Lung (tissue), 12 donors: ENCODE data around the gene STK4. TPM values are rescaled to one million over a fixed set of nuclear protein-coding genes. Genes with fewer than 3 reads are reported as not detected.
A peak's percentile ranks its signal among the peaks of the same experiment; 100 is the strongest.

ENCODE experiments used
- ATAC-seq: fragments of 200-7000 bp; cut with Tn5 transposase; one replicate; pipeline ENCODE4 v1.9.1; 2020; ENCODE audit warnings: moderate number of reproducible peaks; ENCODE audit not compliant: insufficient read depth, low FRiP score
- DNase-seq, 3 donors: peaks; one replicate each; pipeline ENCODE4 v3.0.0-alpha.2; 2013 to 2017
- H3K27ac ChIP-seq, 2 donors: one replicate each; pipeline ENCODE4 v1.5.1; 2013; ENCODE audit warnings: mild to moderate bottlenecking in 2 of 2, moderate library complexity in 2 of 2, control low read depth in 1 of 2, inconsistent platforms in 1 of 2, low read depth in 1 of 2, low read length in 1 of 2
- H3K27me3 ChIP-seq, 3 donors: one replicate each; pipeline ENCODE4 v1.5.1; 2013; ENCODE audit warnings: low read length in 2 of 3; ENCODE audit not compliant: control insufficient read depth in 3 of 3, insufficient read depth in 3 of 3
- H3K36me3 ChIP-seq, 4 donors: one replicate each; pipeline ENCODE4 v1.5.1; 2013; ENCODE audit warnings: low read length in 4 of 4, mild to moderate bottlenecking in 1 of 4, moderate library complexity in 1 of 4; ENCODE audit not compliant: control insufficient read depth in 4 of 4, insufficient read depth in 4 of 4
- H3K4me1 ChIP-seq, 5 donors: one replicate each; pipeline ENCODE4 v1.5.1; 2013; ENCODE audit warnings: low read length in 5 of 5, mild to moderate bottlenecking in 2 of 5, moderate library complexity in 1 of 5; ENCODE audit not compliant: control insufficient read depth in 5 of 5, insufficient read depth in 5 of 5
- H3K4me3 ChIP-seq: one replicate; pipeline ENCODE4 v1.5.1; 2013; ENCODE audit warnings: mild to moderate bottlenecking, control low read depth, moderate library complexity
- H3K9ac ChIP-seq, 2 donors: one replicate each; pipeline ENCODE4 v1.5.1; 2013; ENCODE audit warnings: low read length in 2 of 2, control low read depth in 1 of 2; ENCODE audit not compliant: insufficient read depth in 1 of 2
- H3K9me3 ChIP-seq, 4 donors: one replicate each; pipeline ENCODE4 v1.5.1; 2013; ENCODE audit warnings: low read length in 3 of 4, mild to moderate bottlenecking in 1 of 4, moderate library complexity in 1 of 4; ENCODE audit not compliant: control insufficient read depth in 4 of 4, insufficient read depth in 3 of 4
- CTCF ChIP-seq: IDR thresholded peaks from 2 replicates; pipeline ENCODE4 v1.5.1; 2012; ENCODE audit warnings: mild to moderate bottlenecking; ENCODE audit errors: control extremely low read depth, extremely low read depth
- WGBS, 2 donors: extraction: QIAGEN DNeasy Blood & Tissue Kit; methylation state at CpG; one replicate each; pipeline ENCODE4 v1.1.7; 2013; 5-methylcytosine and 5-hydroxymethylcytosine counted together
- polyA plus RNA-seq, 2 donors: library from polyadenylated mRNA; stranded (reverse); fragments of 200-250 nt; gene quantifications; one replicate each; pipeline ENCODE4 v1.2.1, GENCODE V29; 2013
- total RNA-seq, 2 donors: library from RNA; depleted of rRNA in 1 of 2; stranded (reverse); fragments of >200 nt in 1 of 2; gene quantifications; one replicate each; pipeline ENCODE4 v1.2.1, GENCODE V29; 2014 to 2021
- donor health status: control.
- donor health status: control.
- donor health status: Bipolar disorder and iron deficiency.
- donor health status: healthy.
- donor health status: DM: yes; HTN: yes; CAD: no.

The STK4 gene
- total and polyA plus RNA-seq, 4 donors = 11.8 to 70.9 (median 28.1) TPM

- Histone ChIP-seq H3K4me3 (no peak overlapping the region), H3K9me3 (peaks cover 0 to 5% (median 0%) of the 10 kb centered on the region in 4 donors), H3K4me1 (peaks cover 0 to 5% (median 0%) of the 10 kb centered on the region in 5 donors), H3K9ac (no peak overlapping the region), H3K36me3 (peaks cover 0 to 4% (median 0%) of the 10 kb centered on the region in 4 donors), H3K27ac (no peak overlapping the region), H3K27me3 (peaks cover 3 to 21% (median 18%) of the 10 kb centered on the region in 3 donors)
- 91 to 94% methylated on average over 7 of the region's 7 CpGs for WGBS, 2 donors
- DNase-seq (no peak), ATAC-seq (no peak)
- no peak for TF ChIP-seq CTCF
These were observed 126.6 kb downstream of the STK4 start for GRCh38 chr20:45092898-45093297.

DNA sequence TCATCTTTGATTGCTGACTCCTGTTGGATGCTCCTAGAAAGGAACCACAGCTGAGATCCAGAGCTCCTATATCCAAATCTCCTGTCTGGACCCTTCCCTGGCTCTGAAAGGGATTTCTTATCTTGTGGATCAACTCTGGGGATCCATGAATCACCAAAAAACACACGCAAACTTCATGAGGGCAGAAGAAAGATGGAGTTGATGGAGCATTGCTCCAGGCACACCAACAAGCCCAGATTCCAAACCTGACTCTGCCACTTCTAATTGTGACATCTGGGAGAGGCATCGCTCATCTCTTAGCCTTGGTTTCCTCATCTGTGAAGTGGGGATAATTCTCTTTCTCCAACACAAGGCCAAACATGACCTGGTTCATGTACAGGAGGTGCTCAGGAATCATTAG, 127.9 kb downstream of the STK4 start:
- H3K36me3 ChIP-seq = peaks cover 0 to 4% (median 0%) of the 10 kb centered on the region in 4 donors
- H3K27ac ChIP-seq = no peak overlapping the region
- whole genome bisulfite sequencing, 2 donors = 93 to 96% methylated on average over 2 of the region's 2 CpGs
- H3K9me3 ChIP-seq = peaks cover 0 to 5% (median 0%) of the 10 kb centered on the region in 4 donors
- ATAC-seq (no peak), DNase-seq (no peak)
- H3K9ac ChIP-seq = peak overlapping the region in 1 of 2 donors; percentile 6
- no peak for TF ChIP-seq CTCF
- peaks cover 0 to 10% (median 0%) of the 10 kb centered on the region in 5 donors for H3K4me1 ChIP-seq
- H3K4me3 ChIP-seq = no peak overlapping the region
- peaks cover 3 to 28% (median 25%) of the 10 kb centered on the region in 3 donors for H3K27me3 ChIP-seq

DNA sequence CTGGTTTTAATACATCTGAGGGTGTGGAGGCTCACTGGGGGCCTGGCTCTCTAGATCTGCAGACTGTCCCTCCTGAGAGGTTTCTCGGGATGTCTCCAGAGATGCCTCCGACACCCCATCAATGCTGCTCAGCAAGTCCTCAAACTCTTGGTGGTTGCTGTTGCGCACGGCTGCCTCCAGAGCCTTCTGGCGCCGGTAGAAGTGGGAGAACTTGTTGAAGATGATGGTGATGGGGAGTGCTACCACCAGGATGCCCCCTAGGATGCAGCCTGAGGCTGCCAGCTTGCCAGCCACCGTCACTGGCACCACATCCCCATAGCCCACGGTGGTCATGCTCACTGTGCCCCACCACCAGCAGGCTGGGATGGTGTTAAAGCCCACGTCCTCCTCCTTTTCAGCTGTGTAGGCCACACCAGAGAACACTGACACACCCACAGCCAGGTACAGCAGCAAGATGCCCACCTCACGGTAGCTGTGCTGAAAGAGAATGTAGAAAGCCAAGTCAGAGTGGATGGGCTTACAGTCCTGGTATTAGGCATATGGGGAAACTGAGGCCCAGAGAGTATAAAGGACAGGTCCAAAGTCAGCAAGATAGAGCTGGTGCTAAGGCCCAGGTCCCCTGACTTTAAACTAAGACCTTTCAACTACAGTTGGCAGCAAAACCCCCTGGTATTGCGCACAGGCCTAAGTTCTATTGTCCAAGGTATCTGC, 128.7 kb downstream of the STK4 start:
- no peak for DNase-seq
- no peak overlapping the region for H3K9ac ChIP-seq
- no peak for TF ChIP-seq CTCF

More for the DNA sequence above, 128.7 kb downstream of the STK4 start:
- ATAC-seq = no peak
- Histone ChIP-seq H3K4me1 (peaks cover 0 to 10% (median 0%) of the 10 kb centered on the region in 5 donors), H3K9me3 (peaks cover 0 to 5% (median 0%) of the 10 kb centered on the region in 4 donors), H3K4me3 (no peak overlapping the region), H3K27ac (no peak overlapping the region), H3K27me3 (peaks cover 3 to 36% (median 33%) of the 10 kb centered on the region in 3 donors), H3K36me3 (peaks cover 0 to 2% (median 0%) of the 10 kb centered on the region in 4 donors)
- 94% methylated on average over 11 of the region's 11 CpGs for WGBS, 2 donors
